HepG2 (cell line): ENCODE data around the gene USE1. TPM values are rescaled to one million over a fixed set of nuclear protein-coding genes. Genes with fewer than 3 reads are reported as not detected.
A peak's percentile ranks its signal among the peaks of the same experiment; 100 is the strongest.

Source experiments
- ATAC-seq: fragments of 200-7000 bp; cut with Tn5 transposase; 3 replicates; pipeline ENCODE4 v1.9.1; 2020; ENCODE audit warnings: mild to moderate bottlenecking, moderate library complexity
- BruUV-seq: library from RNA; stranded (reverse); fragments of 400-500 nt; replicated peaks from 2 replicates; lab custom pipeline; 2021; lab: Mats Ljungman, UMichigan
- CTCF ChIA-PET: fragments of 300-600 bp; formaldehyde crosslinking; extraction: SDS; loops from one replicate; lab custom pipeline; 2021; ENCODE audit warnings: low total read pairs, inconsistent platforms, low intra/inter-chr PET ratio; lab: Yijun Ruan, JAX
- POLR2A ChIA-PET: fragments of 350-600 bp; sonication (Branson Sonifier 250); formaldehyde crosslinking; loops from one replicate; lab custom pipeline; 2020; ENCODE audit warnings: antibody characterized with exemption, inconsistent platforms; lab: Yijun Ruan, JAX
- DNase-seq: peaks from one replicate; pipeline ENCODE4 v3.0.0-alpha.2; 2015; ENCODE audit warnings: low spot score
- FAIRE-seq: peaks from 3 replicates; lab custom pipeline; 2011; peaks lifted over from hg19 to GRCh38; lab: Jason Lieb, UNC
- H2AFZ ChIP-seq: one replicate; pipeline ENCODE4 v1.6.1; 2011; ENCODE audit warnings: low read length, inconsistent platforms
- H3K27ac ChIP-seq: fragments of 300-600 bp; 3 replicates; pipeline ENCODE4 v1.8.0; 2011; ENCODE audit warnings: mixed run types, mild to moderate bottlenecking, mixed read lengths, low read length, inconsistent platforms; ENCODE audit not compliant: insufficient read depth; ENCODE audit errors: extremely low read length
- H3K27me3 ChIP-seq, 2 experiments: fragments of 200-600 bp in 1 of 2; 2 replicates in 1 of 2; 3 replicates in 1 of 2; pipeline versions ENCODE4 v1.6.0 to v1.8.0; 2011; ENCODE audit warnings: low read length in 2 of 2, mild to moderate bottlenecking in 2 of 2, moderate library complexity in 2 of 2, inconsistent platforms in 1 of 2; ENCODE audit not compliant: insufficient read depth in 2 of 2, control insufficient read depth in 1 of 2
- H3K36me3 ChIP-seq, 2 experiments: fragments of 200-600 bp in 1 of 2; replicated peaks in 1 of 2; 2 replicates in 1 of 2; 3 replicates in 1 of 2; pipeline versions ENCODE4 v1.5.1 to v1.8.0; 2011; ENCODE audit warnings: low read length in 2 of 2, inconsistent platforms in 1 of 2; ENCODE audit not compliant: insufficient read depth in 2 of 2, control insufficient read depth in 1 of 2
- H3K4me1 ChIP-seq: 2 replicates; pipeline ENCODE4 v1.5.1; 2012; ENCODE audit warnings: low read length, inconsistent platforms; ENCODE audit not compliant: insufficient read depth
- H3K4me2 ChIP-seq: 2 replicates; pipeline ENCODE4 v1.6.0; 2011; ENCODE audit warnings: low read depth, low read length, inconsistent platforms
- H3K4me3 ChIP-seq, 3 experiments: fragments of 200-600 bp in 1 of 3; sonication (generic), shearing (Covaris generic) in 1 of 3; replicated peaks in 1 of 3; 2 replicates each; pipeline ENCODE4 v1.5.1; 2011 to 2016; ENCODE audit warnings: low read length in 3 of 3, inconsistent platforms in 2 of 3, low read depth in 2 of 3, mild to moderate bottlenecking in 2 of 3, control low read depth in 1 of 3, mixed read lengths in 1 of 3; ENCODE audit not compliant: insufficient read depth in 1 of 3
- H3K79me2 ChIP-seq: one replicate; pipeline ENCODE4 v1.6.1; 2011; ENCODE audit warnings: low read length, inconsistent platforms; ENCODE audit not compliant: insufficient read depth
- H3K9ac ChIP-seq: 2 replicates; pipeline ENCODE4 v1.6.0; 2011; ENCODE audit warnings: mild to moderate bottlenecking, low read depth, low read length, inconsistent platforms; ENCODE audit not compliant: insufficient read depth
- H3K9me3 ChIP-seq: 2 replicates; pipeline ENCODE4 v1.5.1; 2012; ENCODE audit warnings: mild to moderate bottlenecking, low read length
- H4K20me1 ChIP-seq: 2 replicates; pipeline ENCODE4 v1.6.0; 2011; ENCODE audit warnings: inconsistent platforms, mild to moderate bottlenecking, low read length, moderate library complexity; ENCODE audit not compliant: insufficient read depth
- AGO2 ChIP-seq: fragments of 200-400 bp; formaldehyde crosslinking; optimal IDR thresholded peaks from 2 replicates; pipeline ENCODE3; 2017; ENCODE audit warnings: mild to moderate bottlenecking, low read depth, low read length, moderate library complexity
- CHCHD3 ChIP-seq: sonication (generic); formaldehyde crosslinking; IDR thresholded peaks from 2 replicates; pipeline ENCODE4 v1.8.0; 2022; ENCODE audit warnings: mild to moderate bottlenecking, missing genetic modification reagents, moderate library complexity
- GATAD2A ChIP-seq: IDR thresholded peaks from 2 replicates; pipeline ENCODE4 v1.6.1; 2016
- HNF1A ChIP-seq, 2 experiments: sonication (generic) in 1 of 2; formaldehyde crosslinking in 1 of 2; IDR thresholded peaks; 2 replicates each; pipeline versions ENCODE4 v1.4.0 to v1.6.1; 2016 to 2020; ENCODE audit warnings: borderline replicate concordance in 1 of 2, low read depth in 1 of 2, mild to moderate bottlenecking in 1 of 2, missing genetic modification reagents in 1 of 2
- HOXA3 ChIP-seq: sonication (generic); formaldehyde crosslinking; IDR thresholded peaks from 2 replicates; pipeline ENCODE4 v1.5.0; 2020; ENCODE audit warnings: missing genetic modification reagents
- RBFOX2 ChIP-seq: fragments of 200-400 bp; formaldehyde crosslinking; IDR thresholded peaks from 2 replicates; pipeline ENCODE4 v1.6.1; 2017; ENCODE audit warnings: low read depth, mild to moderate bottlenecking, low read length
- RBM22 ChIP-seq: fragments of 200-400 bp; formaldehyde crosslinking; optimal IDR thresholded peaks from 2 replicates; pipeline ENCODE3; 2017; ENCODE audit warnings: mild to moderate bottlenecking, low read length, moderate library complexity
- SRF ChIP-seq: IDR thresholded peaks from 2 replicates; pipeline ENCODE4 v1.6.1; 2011; ENCODE audit warnings: mild to moderate bottlenecking, low read depth, low read length, moderate library complexity
- ZFP91 ChIP-seq: sonication (generic); formaldehyde crosslinking; IDR thresholded peaks from 2 replicates; pipeline ENCODE4 v1.9.0; 2022; ENCODE audit warnings: missing genetic modification reagents, mild to moderate bottlenecking, borderline replicate concordance
- ZHX1 ChIP-seq: sonication (generic); formaldehyde crosslinking; IDR thresholded peaks from 2 replicates; pipeline ENCODE4 v1.8.1; 2022; ENCODE audit warnings: low read depth, mild to moderate bottlenecking, missing genetic modification reagents
- ZNF10 ChIP-seq: sonication (generic); formaldehyde crosslinking; IDR thresholded peaks from 2 replicates; pipeline ENCODE4 v1.4.0; 2020; ENCODE audit warnings: mild to moderate bottlenecking, low read depth, missing genetic modification reagents, borderline replicate concordance
- ZNF225 ChIP-seq: sonication (generic); formaldehyde crosslinking; IDR thresholded peaks from 2 replicates; pipeline ENCODE4 v1.4.0; 2020; ENCODE audit warnings: mild to moderate bottlenecking, missing genetic modification reagents
- WGBS: methylation state at CpG from one replicate; pipeline ENCODE4 v1.1.6; 2017; ENCODE audit warnings: low lambda C conversion rate; 5-methylcytosine and 5-hydroxymethylcytosine counted together
- in situ Hi-C: cut with HindIII; loops from 2 replicates; pipeline ENCODE4 v1.10.0; 2017; ENCODE audit warnings: low pct_unique_long_range_greater_than_20kb; ENCODE audit not compliant: extremely low pct_ligation_motif_present
- intact Hi-C: fragments of 100-400 bp; cut with micrococcal nuclease; formaldehyde crosslinking; loops from one replicate; pipeline ENCODE4 v1.10.0; 2022; ENCODE audit not compliant: unreplicated experiment
- polyA plus RNA-seq, 8 experiments: library from polyadenylated mRNA; depleted of rRNA in 3 of 8; stranded (reverse) in 7 of 8; unstranded in 1 of 8; fragments of >200 nt; fragmentation: Illumina TruSeq in 4 of 8; extraction: Trizol in 4 of 8; gene quantifications; 2 replicates each; pipeline versions ENCODE4 v1.2.1 to v1.2.3, GENCODE V29; 2011 to 2016; ENCODE audit warnings: low read depth in 4 of 8, missing spikeins in 1 of 8, mixed read lengths in 1 of 8; ENCODE audit not compliant: insufficient read depth in 1 of 8
- total RNA-seq, 5 experiments: library from RNA; depleted of rRNA; stranded (reverse); fragments of >200 nt; fragmentation: Illumina TruSeq; extraction: Trizol; gene quantifications; 2 replicates each; pipeline ENCODE4 v1.2.3, GENCODE V29; 2016; ENCODE audit warnings: low read depth in 1 of 5

Gene USE1
- total and polyA plus RNA-seq, 2 of the 13 experiments (the other 11 are each of a cell fraction or from before 2014, with no cell fraction given) = 9.9 to 17.6 TPM

DNA sequence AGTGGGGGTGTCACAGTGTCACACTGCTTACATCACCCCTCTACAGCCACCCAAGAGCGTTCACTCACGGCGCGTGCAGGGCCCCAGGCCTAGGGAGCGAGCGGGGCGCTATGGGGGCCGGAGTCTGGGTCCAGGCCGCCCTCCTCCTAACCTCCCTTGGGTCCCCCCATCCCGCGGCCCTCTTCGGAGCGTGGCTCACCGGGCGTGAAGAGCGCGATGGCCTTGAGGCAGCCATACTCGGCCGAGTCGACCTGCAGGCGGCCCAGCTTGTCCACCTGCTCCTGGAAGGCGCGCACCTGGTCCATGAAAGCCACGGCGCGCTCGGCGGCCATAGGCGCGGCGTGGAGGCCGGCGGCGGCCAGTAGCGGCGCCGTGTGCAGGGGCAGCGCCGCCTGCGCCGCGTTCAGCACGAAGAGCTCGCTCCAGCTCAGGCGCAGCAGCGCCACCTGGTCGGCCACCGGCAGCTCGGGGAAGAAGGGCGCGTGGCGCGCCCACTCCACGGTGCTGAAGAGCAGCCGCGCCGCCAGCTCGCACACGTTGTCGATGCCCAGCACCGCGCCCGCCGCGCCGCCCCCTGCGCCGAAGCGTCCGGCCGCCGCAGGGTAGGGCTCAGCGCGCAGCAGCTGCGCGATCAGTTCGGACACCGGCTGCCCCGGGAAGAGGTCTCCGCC lies 20.3 kb downstream of the USE1 start:
- POLR2A ChIA-PET = interaction anchor here (1.7 to 3.4 kb wide), 3 partner anchors 8 to 20 kb away, joined by 10 to 12 read pairs (median 11); partner anchors contain the start of genes OCEL1 and USE1
- Histone ChIP-seq H3K36me3 (peaks cover 19 to 46% of the 10 kb centered on the region in 2 experiments), H2AFZ (no peak overlapping the region), H3K27ac (no peak overlapping the region), H3K4me2 (no peak overlapping the region), H3K27me3 (no peaks in the 10 kb centered on the region), H4K20me1 (peaks cover 11% of the 10 kb centered on the region; the same call in 1 of the 2 replicates), H3K9ac (no peak overlapping the region), H3K4me3 (no peak overlapping the region), H3K9me3 (no peaks in the 10 kb centered on the region), H3K79me2 (peaks cover 17% of the 10 kb centered on the region), H3K4me1 (peaks cover 38% of the 10 kb centered on the region)
- ATAC-seq (peak; percentile 4; the same call in 1 of the 3 replicates), FAIRE-seq (no peak), DNase-seq (no peak)
- no TSS peak for BruUV-seq
- CTCF ChIA-PET = no interaction called here
- over 99% methylated on average over 36 of the region's 80 CpGs for WGBS
- in situ Hi-C loops = no loop called here
- no peak for TF ChIP-seq HNF1A (IDR thresholded peaks at IDR 0.05; ENCODE audit: low read depth)
- TF ChIP-seq HNF1A (CRISPR knock-in tag; IDR thresholded peaks at IDR 0.05; ENCODE audit: borderline replicate concordance) = no peak
- TF ChIP-seq GATAD2A (CRISPR knock-in tag) = no peak
- no peak for TF ChIP-seq ZNF10 (CRISPR knock-in tag)
- TF ChIP-seq CHCHD3 (CRISPR knock-in tag) = no peak
- 0 out of 2 replicates have a peak, but pooled peaks have one; percentile 21 for TF ChIP-seq ZHX1 (CRISPR knock-in tag)
- TF ChIP-seq AGO2 = peak; percentile 83
- no peak for TF ChIP-seq ZNF225 (CRISPR knock-in tag)
- TF ChIP-seq ZFP91 (CRISPR knock-in tag) = no peak
- peak; percentile 2 for TF ChIP-seq RBM22
- peak; percentile 69; the same call in 1 of the 2 replicates for TF ChIP-seq RBFOX2
- no peak for TF ChIP-seq SRF
- 0 out of 2 replicates have a peak, but pooled peaks have one; percentile 33 for TF ChIP-seq HOXA3
- intact Hi-C loops = no loop called here
